WERI-Rb-1 (cell line): ENCODE data around the gene MTX2.

Experiments
- DNase-seq: peaks from one replicate; pipeline ENCODE4 v3.0.0-alpha.2; 2020
- H3K27ac ChIP-seq: fragments of 250-450 bp; sonication (Bioruptor Pico); 2 replicates; pipeline ENCODE4 v1.5.1; 2020; ENCODE audit warnings: mild to moderate bottlenecking, moderate library complexity
- H3K27me3 ChIP-seq: fragments of 250-450 bp; sonication (Bioruptor Pico); 2 replicates; pipeline ENCODE4 v1.5.1; 2021; ENCODE audit warnings: mild to moderate bottlenecking, low read depth, moderate library complexity; ENCODE audit not compliant: insufficient read depth, severe bottlenecking
- H3K36me3 ChIP-seq: fragments of 250-450 bp; sonication (Bioruptor Pico); 2 replicates; pipeline ENCODE4 v1.5.1; 2020; ENCODE audit warnings: mild to moderate bottlenecking, moderate library complexity
- H3K4me3 ChIP-seq: 2 replicates; pipeline ENCODE4 v1.5.1; 2011; ENCODE audit warnings: low read depth, mild to moderate bottlenecking, control low read depth, low read length
- H3K9me3 ChIP-seq: fragments of 250-450 bp; sonication (Bioruptor Pico); 2 replicates; pipeline ENCODE4 v1.5.1; 2021; ENCODE audit warnings: mild to moderate bottlenecking, moderate library complexity; ENCODE audit not compliant: severe bottlenecking
- TF ChIP-seq, protein P1 (sequence below): IDR thresholded peaks from 2 replicates; pipeline ENCODE4 v1.5.1; 2011; ENCODE audit warnings: low read depth, mild to moderate bottlenecking, control low read depth, inconsistent platforms, low read length

The MTX2 gene

DNA sequence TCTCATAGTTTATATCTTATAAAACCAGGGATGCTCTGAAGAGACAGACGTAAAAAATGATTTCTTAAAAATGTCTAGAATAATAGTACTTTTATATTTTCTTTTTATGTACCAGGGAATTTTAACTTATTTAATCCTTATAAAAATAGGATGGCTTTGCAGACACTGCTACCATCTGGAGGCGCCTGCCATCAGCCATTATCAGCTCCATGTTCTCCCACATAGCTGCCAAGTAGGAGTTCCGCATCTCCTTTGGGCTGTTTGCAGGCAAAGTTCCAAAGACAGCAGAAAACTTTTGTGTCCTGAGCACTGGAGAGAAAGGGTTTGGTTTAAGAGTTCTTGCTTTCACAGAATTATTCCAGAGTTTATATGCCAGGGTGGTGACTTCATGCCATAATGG lies 69.2 kb downstream of the MTX2 start:
- Histone ChIP-seq H3K4me3 (no peak overlapping the region), H3K36me3 (peaks cover 7% of the 10 kb centered on the region), H3K27ac (no peak overlapping the region), H3K9me3 (no peaks in the 10 kb centered on the region), H3K27me3 (no peaks in the 10 kb centered on the region)
- TF ChIP-seq, protein P1, sequence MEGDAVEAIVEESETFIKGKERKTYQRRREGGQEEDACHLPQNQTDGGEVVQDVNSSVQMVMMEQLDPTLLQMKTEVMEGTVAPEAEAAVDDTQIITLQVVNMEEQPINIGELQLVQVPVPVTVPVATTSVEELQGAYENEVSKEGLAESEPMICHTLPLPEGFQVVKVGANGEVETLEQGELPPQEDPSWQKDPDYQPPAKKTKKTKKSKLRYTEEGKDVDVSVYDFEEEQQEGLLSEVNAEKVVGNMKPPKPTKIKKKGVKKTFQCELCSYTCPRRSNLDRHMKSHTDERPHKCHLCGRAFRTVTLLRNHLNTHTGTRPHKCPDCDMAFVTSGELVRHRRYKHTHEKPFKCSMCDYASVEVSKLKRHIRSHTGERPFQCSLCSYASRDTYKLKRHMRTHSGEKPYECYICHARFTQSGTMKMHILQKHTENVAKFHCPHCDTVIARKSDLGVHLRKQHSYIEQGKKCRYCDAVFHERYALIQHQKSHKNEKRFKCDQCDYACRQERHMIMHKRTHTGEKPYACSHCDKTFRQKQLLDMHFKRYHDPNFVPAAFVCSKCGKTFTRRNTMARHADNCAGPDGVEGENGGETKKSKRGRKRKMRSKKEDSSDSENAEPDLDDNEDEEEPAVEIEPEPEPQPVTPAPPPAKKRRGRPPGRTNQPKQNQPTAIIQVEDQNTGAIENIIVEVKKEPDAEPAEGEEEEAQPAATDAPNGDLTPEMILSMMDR = no peak
- DNase-seq = no peak

GRCh38 chr2:176339208-176339607 lies 70.0 kb downstream of the MTX2 start:
- TF ChIP-seq, protein P1 = no peak
- H3K36me3 ChIP-seq = peaks cover 7% of the 10 kb centered on the region
- H3K27me3 ChIP-seq = no peaks in the 10 kb centered on the region
- no peak for DNase-seq
- H3K27ac ChIP-seq = no peak overlapping the region
- H3K4me3 ChIP-seq = no peak overlapping the region
- no peaks in the 10 kb centered on the region for H3K9me3 ChIP-seq

- H3K27ac ChIP-seq = no peak overlapping the region
- no peak overlapping the region for H3K4me3 ChIP-seq
- TF ChIP-seq, protein P1 = no peak
- H3K36me3 ChIP-seq = no peaks in the 10 kb centered on the region
- H3K27me3 ChIP-seq = no peaks in the 10 kb centered on the region
- no peaks in the 10 kb centered on the region for H3K9me3 ChIP-seq
- DNase-seq = no peak
Observed at GRCh38 chr2:176356251-176356650, 87.0 kb downstream of the MTX2 start.

DNA sequence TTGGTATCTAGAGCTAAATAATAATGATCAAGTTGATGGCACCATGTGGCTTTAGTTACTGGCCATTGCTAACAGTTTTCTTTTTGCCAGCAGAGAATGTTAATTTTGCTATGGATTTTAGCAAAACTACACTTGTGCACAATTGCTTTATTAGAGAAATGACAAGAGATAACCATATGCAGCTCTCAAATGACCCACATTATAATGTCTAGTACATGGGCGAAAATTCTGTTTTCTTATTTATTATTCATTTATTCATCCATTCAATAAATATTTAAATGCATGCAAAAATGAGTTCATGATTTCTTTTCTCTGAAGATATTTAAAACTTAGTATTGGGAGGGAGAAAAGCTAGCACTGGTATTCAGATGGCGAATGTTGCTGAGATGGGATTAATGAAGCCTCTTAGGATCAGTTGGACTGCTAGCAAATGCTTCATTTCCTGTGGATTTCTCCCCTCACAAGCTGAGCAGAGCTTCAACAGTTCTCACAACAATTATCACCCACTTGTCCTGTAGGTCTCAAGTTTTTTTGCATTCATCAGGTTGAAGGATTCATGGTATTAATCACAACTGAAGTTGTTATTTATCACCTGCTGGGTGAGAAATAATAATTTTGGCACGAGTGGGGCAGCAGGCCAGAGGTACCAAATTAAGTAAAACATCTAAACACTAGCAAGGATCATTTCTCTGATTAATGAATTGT lies 95.2 kb downstream of the MTX2 start:
- TF ChIP-seq, protein P1 = no peak
- Histone ChIP-seq H3K36me3 (no peaks in the 10 kb centered on the region), H3K27ac (no peak overlapping the region), H3K9me3 (no peaks in the 10 kb centered on the region), H3K27me3 (no peaks in the 10 kb centered on the region), H3K4me3 (no peak overlapping the region)
- no peak for DNase-seq

GRCh38 chr2:176368349-176368748 lies 99.1 kb downstream of the MTX2 start:
- H3K4me3 ChIP-seq = no peak overlapping the region
- H3K27me3 ChIP-seq = no peaks in the 10 kb centered on the region
- H3K9me3 ChIP-seq = no peaks in the 10 kb centered on the region
- H3K36me3 ChIP-seq = no peaks in the 10 kb centered on the region
- no peak overlapping the region for H3K27ac ChIP-seq
- no peak for DNase-seq
- TF ChIP-seq, protein P1 = no peak
